Caco-2 (cell line): ENCODE data around the gene THEM4. TPM values are rescaled to one million over a fixed set of nuclear protein-coding genes. Genes with fewer than 3 reads are reported as not detected.

Experiments used
- BruUV-seq: library from RNA; stranded (reverse); fragments of 400-500 nt; replicated peaks from 2 replicates; lab custom pipeline; 2021; lab: Mats Ljungman, UMichigan
- CTCF ChIA-PET: fragments of 300-600 bp; sonication (Branson Sonifier 250); formaldehyde crosslinking; loops from one replicate; lab custom pipeline; 2022; ENCODE audit warnings: antibody characterized with exemption; lab: Charles Lee
- POLR2A ChIA-PET: fragments of 300-600 bp; sonication (Branson Sonifier 250); formaldehyde crosslinking; loops from one replicate; lab custom pipeline; 2022; ENCODE audit warnings: antibody characterized with exemption; lab: Charles Lee
- DNase-seq, 2 experiments: peaks; one replicate each; pipeline versions ENCODE4 v3.0.0 to v3.0.0-alpha.2; 2020 to 2022
- H3K27me3 ChIP-seq: replicated peaks from 2 replicates; pipeline ENCODE4 v1.6.0; 2011; ENCODE audit warnings: low read length; ENCODE audit not compliant: control insufficient read depth, insufficient read depth
- H3K36me3 ChIP-seq: 2 replicates; pipeline ENCODE4 v1.5.1; 2011; ENCODE audit warnings: low read length; ENCODE audit not compliant: control insufficient read depth, insufficient read depth
- H3K4me1 ChIP-seq: fragments of 250-450 bp; sonication (Bioruptor Pico); 2 replicates; pipeline ENCODE4 v1.5.1; 2020; ENCODE audit warnings: mild to moderate bottlenecking
- H3K4me3 ChIP-seq: 2 replicates; pipeline ENCODE4 v1.5.1; 2011; ENCODE audit warnings: low read depth, mild to moderate bottlenecking, control low read depth, low read length
- H3K9me3 ChIP-seq: fragments of 250-450 bp; sonication (Bioruptor Pico); 2 replicates; pipeline ENCODE4 v1.5.1; 2020; ENCODE audit warnings: mild to moderate bottlenecking, moderate library complexity
- H3K27ac Mint-ChIP-seq: one replicate; pipeline ENCODE4 v1.8.0; 2022; ENCODE audit warnings: mixed read lengths; ENCODE audit not compliant: unreplicated experiment
- H3K27me3 Mint-ChIP-seq: one replicate; pipeline ENCODE4 v1.8.0; 2022; ENCODE audit warnings: mixed read lengths; ENCODE audit not compliant: insufficient read depth, unreplicated experiment
- H3K36me3 Mint-ChIP-seq: one replicate; pipeline ENCODE4 v1.8.0; 2022; ENCODE audit warnings: mild to moderate bottlenecking, mixed read lengths; ENCODE audit not compliant: insufficient read depth, unreplicated experiment
- H3K4me1 Mint-ChIP-seq: one replicate; pipeline ENCODE4 v1.8.0; 2022; ENCODE audit warnings: low read depth, mixed read lengths; ENCODE audit not compliant: unreplicated experiment
- H3K4me3 Mint-ChIP-seq: one replicate; pipeline ENCODE4 v1.8.0; 2022; ENCODE audit warnings: mild to moderate bottlenecking, moderate library complexity, mixed read lengths; ENCODE audit not compliant: unreplicated experiment
- H3K9me3 Mint-ChIP-seq: one replicate; pipeline ENCODE4 v1.8.0; 2022; ENCODE audit warnings: mixed read lengths; ENCODE audit not compliant: unreplicated experiment
- intact Hi-C: fragments of 100-400 bp; cut with micrococcal nuclease; formaldehyde crosslinking; loops from one replicate; pipeline ENCODE4 v1.10.0; 2022; ENCODE audit not compliant: unreplicated experiment
- total RNA-seq: library from RNA; stranded (reverse); gene quantifications from 2 replicates; pipeline ENCODE4 v1.2.3, GENCODE V29; 2022
- TF ChIP-seq, protein P1 (sequence below), 2 experiments: fragments of 200-600 bp in 1 of 2; IDR thresholded peaks; 1 replicate in 1 of 2; 2 replicates in 1 of 2; pipeline versions ENCODE4 v1.5.1 to v1.8.0; 2011 to 2022; ENCODE audit warnings: antibody characterized with exemption in 1 of 2, control low read depth in 1 of 2, inconsistent platforms in 1 of 2, low read depth in 1 of 2, low read length in 1 of 2, mild to moderate bottlenecking in 1 of 2, moderate library complexity in 1 of 2; ENCODE audit not compliant: insufficient read depth in 1 of 2, severe bottlenecking in 1 of 2, unreplicated experiment in 1 of 2

The THEM4 gene
- total RNA-seq, 1 experiment from 2014 or later: 9.5 TPM

DNA sequence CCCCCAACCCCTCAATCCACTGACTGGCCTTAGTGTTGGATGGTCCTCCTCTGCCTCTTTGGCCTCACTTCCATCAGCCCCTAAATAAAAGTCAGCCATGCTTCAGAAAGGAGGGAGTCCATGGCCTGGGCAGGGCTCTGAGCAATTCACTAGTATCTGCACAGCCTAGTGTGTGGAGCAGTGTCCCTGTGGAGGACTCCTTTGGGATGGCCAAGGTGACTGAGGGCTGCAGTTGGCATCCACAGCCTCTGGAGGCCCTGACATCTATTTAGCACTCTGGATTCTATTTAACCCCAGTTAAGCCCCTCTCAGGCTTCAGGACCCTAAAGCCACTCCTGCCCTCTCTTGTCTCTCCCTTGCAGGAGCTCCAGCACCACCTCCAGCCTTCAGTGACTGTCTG is 59.4 kb downstream of the THEM4 start:
- POLR2A ChIA-PET: no interaction called here
- DNase-seq: no peak
- CTCF ChIA-PET: no interaction called here
- H3K9me3 ChIP-seq: no peaks in the 10 kb centered on the region
- no peaks in the 10 kb centered on the region for H3K9me3 Mint-ChIP-seq
- H3K27me3 ChIP-seq: no peaks in the 10 kb centered on the region
- no peaks in the 10 kb centered on the region for H3K36me3 Mint-ChIP-seq
- TF ChIP-seq, protein P1, sequence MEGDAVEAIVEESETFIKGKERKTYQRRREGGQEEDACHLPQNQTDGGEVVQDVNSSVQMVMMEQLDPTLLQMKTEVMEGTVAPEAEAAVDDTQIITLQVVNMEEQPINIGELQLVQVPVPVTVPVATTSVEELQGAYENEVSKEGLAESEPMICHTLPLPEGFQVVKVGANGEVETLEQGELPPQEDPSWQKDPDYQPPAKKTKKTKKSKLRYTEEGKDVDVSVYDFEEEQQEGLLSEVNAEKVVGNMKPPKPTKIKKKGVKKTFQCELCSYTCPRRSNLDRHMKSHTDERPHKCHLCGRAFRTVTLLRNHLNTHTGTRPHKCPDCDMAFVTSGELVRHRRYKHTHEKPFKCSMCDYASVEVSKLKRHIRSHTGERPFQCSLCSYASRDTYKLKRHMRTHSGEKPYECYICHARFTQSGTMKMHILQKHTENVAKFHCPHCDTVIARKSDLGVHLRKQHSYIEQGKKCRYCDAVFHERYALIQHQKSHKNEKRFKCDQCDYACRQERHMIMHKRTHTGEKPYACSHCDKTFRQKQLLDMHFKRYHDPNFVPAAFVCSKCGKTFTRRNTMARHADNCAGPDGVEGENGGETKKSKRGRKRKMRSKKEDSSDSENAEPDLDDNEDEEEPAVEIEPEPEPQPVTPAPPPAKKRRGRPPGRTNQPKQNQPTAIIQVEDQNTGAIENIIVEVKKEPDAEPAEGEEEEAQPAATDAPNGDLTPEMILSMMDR (IDR thresholded peaks at IDR 0.05; ENCODE audit: insufficient read depth in 1 of 2, low read depth in 1 of 2, low read length in 1 of 2, severe bottlenecking in 1 of 2, unreplicated experiment in 1 of 2): no peak
- no peaks in the 10 kb centered on the region for H3K36me3 ChIP-seq
- H3K27me3 Mint-ChIP-seq: peaks cover 2% of the 10 kb centered on the region
- no TSS peak for BruUV-seq
- intact Hi-C loops: loop anchor here (5.0 kb wide), 1 partner anchor 48 kb away; no protein-coding TSS in a partner anchor
- no peak overlapping the region for H3K27ac Mint-ChIP-seq
- no peaks in the 10 kb centered on the region for H3K4me1 Mint-ChIP-seq
- H3K4me3 Mint-ChIP-seq: no peak overlapping the region
- no peaks in the 10 kb centered on the region for H3K4me1 ChIP-seq
- H3K4me3 ChIP-seq: no peak overlapping the region

DNA sequence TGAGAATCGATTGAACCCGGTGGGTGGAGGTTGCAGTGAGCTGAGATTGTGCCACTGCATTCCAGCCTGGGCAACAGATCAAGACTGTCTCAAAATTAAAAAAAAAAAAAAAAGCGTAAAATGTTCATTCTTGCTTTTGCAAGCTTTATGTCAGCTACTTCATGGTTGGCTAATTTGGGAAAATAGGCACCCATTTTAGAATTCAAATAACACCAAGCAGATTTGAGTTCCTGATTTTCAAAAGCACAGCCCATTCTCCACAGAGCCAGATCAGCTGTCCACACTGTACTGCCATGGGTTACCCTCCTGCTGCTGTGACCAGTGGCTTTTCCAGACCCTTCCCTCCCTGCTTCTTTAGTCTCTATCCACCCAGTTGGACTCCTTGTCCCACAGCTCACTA is 60.2 kb downstream of the THEM4 start:
- Mint-ChIP-seq H3K4me1 (no peaks in the 10 kb centered on the region), H3K4me3 (no peak overlapping the region), H3K27me3 (peaks cover 3% of the 10 kb centered on the region), H3K9me3 (no peaks in the 10 kb centered on the region), H3K27ac (no peak overlapping the region), H3K36me3 (no peaks in the 10 kb centered on the region)
- intact Hi-C loops: no loop called here
- Histone ChIP-seq H3K27me3 (no peaks in the 10 kb centered on the region), H3K9me3 (no peaks in the 10 kb centered on the region), H3K4me1 (no peaks in the 10 kb centered on the region), H3K36me3 (no peaks in the 10 kb centered on the region), H3K4me3 (no peak overlapping the region)
- no TSS peak for BruUV-seq
- DNase-seq: no peak
- TF ChIP-seq, protein P1 (IDR thresholded peaks at IDR 0.05; ENCODE audit: insufficient read depth in 1 of 2, low read depth in 1 of 2, low read length in 1 of 2, severe bottlenecking in 1 of 2, unreplicated experiment in 1 of 2): no peak
- ChIA-PET POLR2A (no interaction called here), CTCF (no interaction called here)

DNA sequence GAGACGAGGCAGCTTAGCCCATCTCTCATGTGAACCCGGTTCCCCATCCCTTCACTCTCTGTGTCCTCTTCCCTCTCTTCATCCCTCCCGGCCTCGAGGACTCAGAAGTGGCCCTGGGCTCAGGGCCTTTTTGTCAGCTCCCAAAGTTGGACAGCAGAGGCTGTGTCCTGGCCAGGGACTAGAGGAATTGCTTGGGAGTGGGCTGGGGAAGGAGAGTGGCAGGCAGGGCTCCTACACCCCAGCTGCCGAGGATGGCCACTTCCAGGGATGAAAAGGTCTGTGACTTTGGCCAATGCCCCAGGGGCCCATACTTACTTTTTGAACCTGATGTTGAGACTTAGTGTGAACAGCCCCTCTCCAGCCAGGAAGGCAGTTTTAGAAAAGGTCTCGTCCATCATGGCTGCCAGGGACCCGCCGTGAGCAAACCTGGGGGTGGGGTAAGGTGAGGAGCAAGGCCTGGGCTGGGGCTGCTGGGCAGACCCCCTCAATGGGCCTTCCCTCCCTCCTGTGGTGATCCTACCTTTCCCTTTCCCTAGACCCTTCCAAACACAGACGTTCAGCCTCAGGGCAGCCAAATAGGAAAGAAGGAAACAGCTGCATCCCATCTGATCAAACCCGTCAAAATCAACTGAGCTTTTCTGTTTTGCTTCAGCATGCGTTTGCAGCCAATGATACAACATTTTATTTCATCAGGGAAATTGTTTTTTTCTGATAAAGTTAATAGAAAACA is 61.3 kb downstream of the THEM4 start:
- POLR2A ChIA-PET: no interaction called here
- Histone ChIP-seq H3K4me3 (no peak overlapping the region), H3K4me1 (no peaks in the 10 kb centered on the region), H3K36me3 (no peaks in the 10 kb centered on the region), H3K27me3 (no peaks in the 10 kb centered on the region), H3K9me3 (no peaks in the 10 kb centered on the region)
- no peak overlapping the region for H3K27ac Mint-ChIP-seq
- peaks cover 3% of the 10 kb centered on the region for H3K27me3 Mint-ChIP-seq
- H3K36me3 Mint-ChIP-seq: no peaks in the 10 kb centered on the region
- CTCF ChIA-PET: interaction anchor here (0.6 kb wide), 1 partner anchor 60 kb away, joined by 3 read pairs; no protein-coding TSS in a partner anchor
- H3K4me1 Mint-ChIP-seq: no peaks in the 10 kb centered on the region
- BruUV-seq: no TSS peak
- TF ChIP-seq, protein P1 (IDR thresholded peaks at IDR 0.05; ENCODE audit: insufficient read depth in 1 of 2, low read depth in 1 of 2, low read length in 1 of 2, severe bottlenecking in 1 of 2, unreplicated experiment in 1 of 2): no peak
- intact Hi-C loops: no loop called here
- no peaks in the 10 kb centered on the region for H3K9me3 Mint-ChIP-seq
- DNase-seq: no peak
- H3K4me3 Mint-ChIP-seq: no peak overlapping the region
